GM18519 (cell line): ENCODE results near the gene BRAF.
A peak's percentile ranks its signal among the peaks of the same experiment; 100 is the strongest.
"Not testable (repeated sequence)": the region's sequence is repeated elsewhere in the genome, so short reads cannot be mapped to it uniquely, and the experiment has no call there.

Experiments used
- ATAC-seq: cut with Tn5 transposase; IDR thresholded peaks from one replicate; pipeline ENCODE4 v1.9.1; 2021; ENCODE audit warnings: mild to moderate bottlenecking, moderate library complexity; ENCODE audit not compliant: unreplicated experiment, low FRiP score

BRAF gene

GRCh38 chr7:140882834-140883233 is 41.9 kb downstream of the BRAF start:
- ATAC-seq = not testable (repeated sequence)

GRCh38 chr7:140881507-140882228 is 43.1 kb downstream of the BRAF start:
- ATAC-seq = peak; percentile 46

GRCh38 chr7:140877249-140877524 is 47.5 kb downstream of the BRAF start:
- ATAC-seq = no peak

GRCh38 chr7:140876519-140877248 is 48.0 kb downstream of the BRAF start:
- ATAC-seq = peak; percentile 89

GRCh38 chr7:140873434-140873833 is 51.3 kb downstream of the BRAF start:
- no peak for ATAC-seq

GRCh38 chr7:140870003-140870402 is 54.7 kb downstream of the BRAF start:
- ATAC-seq = no peak

- no peak for ATAC-seq
Measured at GRCh38 chr7:140869430-140869829, 55.3 kb downstream of the BRAF start.

- no peak for ATAC-seq
Measured at GRCh38 chr7:140867467-140868462, 57.0 kb downstream of the BRAF start.

- no peak for ATAC-seq
Measured at GRCh38 chr7:140866926-140867325, 57.8 kb downstream of the BRAF start.

GRCh38 chr7:140864732-140865131 is 60.0 kb downstream of the BRAF start:
- no peak for ATAC-seq

- no peak for ATAC-seq
Measured at GRCh38 chr7:140863867-140864266, 60.9 kb downstream of the BRAF start.

GRCh38 chr7:140863184-140863583 is 61.5 kb downstream of the BRAF start:
- no peak for ATAC-seq

- no peak for ATAC-seq
Measured at GRCh38 chr7:140857048-140857447, 67.7 kb downstream of the BRAF start.

- ATAC-seq = no peak
Measured at GRCh38 chr7:140841166-140841715, 83.5 kb downstream of the BRAF start.

GRCh38 chr7:140831724-140832123 is 93.0 kb downstream of the BRAF start:
- ATAC-seq = no peak

GRCh38 chr7:140829720-140830119 is 95.0 kb downstream of the BRAF start:
- no peak for ATAC-seq

GRCh38 chr7:140828741-140829140 is 96.0 kb downstream of the BRAF start:
- no peak for ATAC-seq

- ATAC-seq = not testable (repeated sequence)
Measured at GRCh38 chr7:140817383-140817782, 107.3 kb downstream of the BRAF start.

GRCh38 chr7:140810830-140811556 is 113.7 kb downstream of the BRAF start:
- peak; percentile 73 for ATAC-seq

- no peak for ATAC-seq
Measured at GRCh38 chr7:140810385-140810784, 114.3 kb downstream of the BRAF start.
